HG03060 (cell line): ENCODE measurements around the gene DBH.
"Not testable (repeated sequence)": the region's sequence is repeated elsewhere in the genome, so short reads cannot be mapped to it uniquely, and the experiment has no call there.

Source experiments
- ATAC-seq: cut with Tn5 transposase; IDR thresholded peaks from one replicate; pipeline ENCODE4 v1.9.1; 2021; ENCODE audit warnings: low read depth, moderate number of reproducible peaks; ENCODE audit not compliant: unreplicated experiment

The DBH gene

DNA sequence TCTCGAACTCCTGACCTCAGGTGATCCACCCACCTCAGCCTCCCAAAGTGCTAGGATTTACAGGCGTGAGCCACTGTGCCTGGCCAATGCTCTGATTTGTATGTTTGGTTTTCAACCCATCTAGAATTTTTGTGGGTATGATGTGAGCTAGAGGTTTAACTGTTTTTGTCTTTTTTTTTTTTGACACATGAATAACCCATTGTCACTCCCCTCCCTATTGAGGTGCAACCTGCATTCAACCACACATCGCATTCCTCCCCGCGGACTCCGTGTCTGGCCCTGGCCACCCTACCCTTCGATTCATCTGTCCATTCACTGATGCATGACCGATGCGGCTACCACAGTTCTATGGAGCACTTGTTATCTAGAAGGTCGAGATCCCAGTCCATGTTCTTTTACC lies 17.4 kb upstream of the DBH start:
- no peak for ATAC-seq

DNA sequence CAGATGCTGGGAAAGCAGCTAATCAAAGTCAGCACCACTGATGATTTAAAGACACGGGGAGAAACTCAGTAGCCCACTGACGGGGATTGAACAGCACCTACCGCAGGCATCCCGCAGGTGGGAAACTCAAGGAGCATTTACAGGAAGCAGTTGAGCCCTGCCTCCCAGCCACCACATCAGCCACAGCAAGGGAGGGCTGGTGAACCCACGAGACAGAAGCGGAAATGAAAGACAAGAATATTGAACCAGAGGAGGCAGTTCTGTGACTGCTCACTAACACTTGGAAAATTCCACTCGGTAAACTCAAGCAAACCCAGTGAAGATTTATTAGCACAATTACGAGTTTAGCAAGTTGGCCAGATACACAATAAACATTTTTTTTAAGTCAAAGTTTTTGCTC lies 16.4 kb upstream of the DBH start:
- ATAC-seq: no peak

DNA sequence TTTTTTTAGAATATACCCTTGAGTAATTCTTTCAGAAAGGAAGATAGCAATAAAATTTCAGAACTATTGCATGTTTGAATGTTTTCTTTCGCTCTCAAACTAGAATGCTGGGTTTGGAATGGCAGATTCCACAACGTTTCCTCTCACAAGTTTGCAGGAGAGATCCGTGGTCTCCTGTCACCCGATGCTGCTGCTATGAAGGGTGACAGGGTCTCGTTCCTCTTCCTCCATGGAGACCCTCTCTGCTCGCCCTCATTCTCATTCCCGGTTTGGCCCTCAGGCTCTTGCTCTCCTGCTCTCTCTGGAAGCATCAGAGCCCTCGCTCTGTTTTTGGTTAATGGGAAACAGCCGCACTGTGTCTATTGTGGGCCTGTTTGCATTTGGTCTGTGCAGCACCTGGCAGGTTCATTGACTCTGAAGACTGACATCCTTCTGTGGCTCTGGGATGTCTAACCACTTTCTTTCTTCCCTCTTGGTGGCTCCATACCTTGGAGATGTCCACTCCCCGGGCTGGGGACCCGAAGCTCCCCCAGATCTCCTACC lies 14.4 kb upstream of the DBH start:
- ATAC-seq: no peak

DNA sequence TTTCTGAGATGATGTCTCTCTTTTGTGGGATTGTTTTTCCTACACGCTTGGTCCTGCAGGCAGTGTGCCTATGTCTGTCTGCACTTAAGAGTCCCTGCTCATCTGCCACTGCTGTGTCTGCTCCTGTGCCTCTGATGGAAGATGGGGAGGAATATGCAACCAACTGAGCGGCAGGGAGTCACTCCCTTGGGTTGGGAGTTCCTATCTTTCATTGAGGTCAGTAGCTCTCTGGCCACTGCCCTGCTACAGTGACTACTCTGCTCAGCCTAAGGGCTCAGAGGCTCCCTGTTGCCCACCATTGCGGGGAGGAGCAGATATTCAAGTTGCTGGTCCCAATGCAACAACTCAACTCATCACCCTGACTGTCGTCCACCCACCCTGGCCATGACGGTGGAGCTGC lies 13.6 kb upstream of the DBH start:
- no peak for ATAC-seq

DNA sequence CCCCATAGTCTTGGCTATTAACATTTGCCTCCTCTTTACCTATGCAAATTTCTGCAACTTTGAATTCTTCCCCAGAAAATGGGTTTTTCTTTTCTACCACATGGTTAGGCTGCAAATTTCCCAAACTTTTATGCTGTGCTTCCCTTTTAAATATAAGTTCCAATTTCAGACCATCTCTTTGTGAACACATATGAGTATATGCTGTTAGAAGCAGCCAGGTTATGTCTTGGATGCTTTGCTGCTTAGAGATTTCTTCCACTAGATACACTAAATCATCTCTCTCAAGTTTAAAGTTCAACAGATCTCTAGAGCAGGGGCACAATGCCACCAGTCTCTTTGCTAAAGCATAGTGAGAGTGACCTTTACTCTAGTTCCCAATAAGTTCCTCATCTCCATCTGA lies 10.2 kb upstream of the DBH start:
- ATAC-seq: not testable (repeated sequence)

DNA sequence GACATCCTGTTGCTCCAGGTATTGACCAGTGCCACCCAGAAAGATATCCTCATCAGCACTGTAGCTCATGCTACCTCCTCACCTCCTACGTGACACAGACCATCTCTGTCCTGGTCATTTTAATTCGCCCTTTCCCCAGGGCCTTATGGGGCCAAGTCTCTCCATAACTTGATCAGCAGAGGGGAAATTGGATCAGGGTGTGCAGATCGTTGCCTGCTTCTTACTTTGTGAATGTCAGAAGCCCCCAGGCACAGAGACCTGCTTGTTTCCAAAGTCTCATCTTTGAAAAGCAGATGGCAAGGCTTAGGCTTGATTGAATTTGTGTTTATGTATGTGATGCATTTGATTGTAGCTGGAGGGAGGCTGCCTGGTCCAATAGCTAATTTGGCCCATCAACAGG lies 8.8 kb upstream of the DBH start:
- no peak for ATAC-seq

DNA sequence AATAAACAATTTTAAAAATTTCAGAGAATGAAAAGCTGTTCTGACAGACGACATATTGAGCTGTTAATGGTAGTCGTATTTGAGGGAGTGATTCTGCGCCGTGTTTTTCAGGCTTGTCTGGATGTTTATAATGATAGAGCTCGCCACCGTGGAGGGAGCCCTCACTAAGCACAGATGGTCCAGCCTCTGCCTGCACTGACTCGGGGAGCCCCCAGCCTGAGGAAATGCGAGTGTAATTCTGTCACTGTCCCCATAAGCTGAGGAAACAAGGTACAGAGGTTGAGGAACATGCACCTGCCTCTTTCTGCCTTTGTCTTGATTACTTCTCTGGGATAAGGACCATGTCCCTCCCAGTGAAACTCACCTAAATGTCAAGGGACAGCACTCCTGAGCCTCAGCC lies 7.4 kb upstream of the DBH start:
- no peak for ATAC-seq

DNA sequence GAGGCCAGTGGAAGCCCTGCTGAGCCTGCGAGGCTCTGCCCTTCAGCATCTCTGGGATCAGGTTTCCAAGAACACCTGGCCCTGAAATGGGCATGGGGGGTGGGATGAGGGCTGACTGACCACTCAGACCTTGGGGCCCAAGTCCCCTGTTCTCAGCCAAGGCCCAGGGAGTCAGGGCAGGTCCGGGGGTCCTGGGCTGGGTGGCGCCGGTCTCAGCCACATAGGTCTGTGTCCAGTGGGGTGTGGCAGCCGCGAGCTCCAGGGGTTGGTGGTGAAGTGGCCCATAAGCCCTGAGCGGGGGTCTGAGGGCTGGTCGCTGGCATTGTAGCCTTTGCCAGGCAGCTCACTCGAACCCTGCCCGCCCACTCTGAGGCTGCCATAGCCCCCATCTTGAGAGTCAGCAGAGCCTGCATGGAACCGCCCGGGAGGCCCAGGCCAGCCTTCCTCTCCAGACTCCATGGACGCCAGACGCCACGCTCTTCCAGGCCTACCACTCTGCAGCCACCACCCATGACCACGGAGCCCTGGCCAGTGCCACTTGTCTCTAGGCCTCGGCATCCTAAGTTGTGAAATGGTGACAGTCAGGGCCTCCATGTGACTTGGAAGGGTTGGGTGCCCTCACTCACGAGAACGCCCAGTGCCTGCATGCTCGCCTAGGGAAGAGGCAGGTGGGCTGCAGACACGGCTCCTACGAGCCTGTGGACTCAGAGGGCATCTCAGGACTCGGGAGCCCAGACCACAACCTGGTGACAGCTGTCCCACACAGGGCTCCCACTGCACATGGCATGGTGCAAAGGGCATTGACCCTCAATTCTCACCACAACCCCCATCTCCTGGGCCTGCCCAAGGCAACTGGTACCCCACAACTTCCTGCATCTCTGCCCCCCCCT lies 6.7 kb upstream of the DBH start:
- no peak for ATAC-seq

DNA sequence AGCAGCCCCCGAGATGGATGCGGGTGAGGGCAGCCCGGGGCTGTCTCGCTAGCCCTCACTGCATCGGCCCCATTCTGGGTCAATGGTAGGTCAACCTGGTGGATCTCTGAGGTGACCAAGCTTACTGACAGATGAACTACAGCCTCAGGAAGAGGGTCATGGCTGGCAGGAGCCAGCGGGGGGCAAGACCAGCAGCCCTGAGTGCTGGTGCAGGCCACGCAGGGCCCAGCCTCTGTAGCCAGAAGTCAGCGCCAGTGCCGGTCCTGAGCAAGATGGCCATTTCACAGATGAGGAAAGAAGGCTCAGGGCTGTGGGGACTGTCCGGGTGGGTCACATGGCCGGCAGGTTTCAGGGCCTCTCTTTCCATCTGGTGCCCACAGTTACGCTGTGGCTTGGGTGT lies 5.1 kb upstream of the DBH start:
- no peak for ATAC-seq

DNA sequence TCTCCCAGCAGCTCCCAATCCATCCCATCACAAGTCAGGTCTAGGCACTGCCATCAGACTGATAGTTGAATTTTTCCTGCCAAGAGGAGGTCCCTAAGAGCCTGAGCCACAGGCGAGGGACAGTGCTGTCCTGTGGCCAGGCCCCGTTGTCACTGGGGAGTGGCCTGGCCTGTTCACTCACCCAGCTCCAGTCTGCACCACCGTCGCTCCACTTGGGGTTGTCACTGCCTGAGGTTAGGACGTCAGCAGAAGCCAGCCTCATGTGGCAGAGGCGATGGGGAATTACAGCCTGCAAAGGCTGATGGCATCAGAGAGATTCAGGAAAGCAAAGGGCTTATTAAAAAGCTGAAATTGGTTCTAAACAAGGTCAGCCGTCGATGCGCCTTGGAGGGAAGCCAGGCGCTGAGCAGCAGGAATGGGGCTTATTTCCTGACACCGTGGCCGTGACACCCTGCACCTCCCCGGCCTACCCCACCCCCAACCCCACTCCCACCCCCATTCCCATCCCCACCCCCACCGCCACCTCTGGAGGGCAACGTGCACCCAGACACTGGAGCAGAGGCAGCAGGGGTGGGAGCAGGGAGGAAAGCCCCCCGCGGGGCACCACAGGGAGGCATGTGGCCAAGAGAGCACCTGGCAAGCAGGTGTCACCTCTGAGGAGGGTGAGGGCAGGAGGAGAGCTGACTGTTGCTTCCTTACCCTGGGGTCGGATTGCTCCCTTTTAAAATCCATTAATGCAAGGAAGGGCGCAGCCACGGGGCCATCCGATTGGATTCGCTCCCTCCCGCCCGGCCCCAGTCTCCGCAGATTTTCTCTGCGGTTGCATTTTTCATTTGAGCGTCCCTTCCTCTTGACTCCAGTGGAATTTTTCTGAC lies 3.1 kb upstream of the DBH start:
- ATAC-seq: no peak

DNA sequence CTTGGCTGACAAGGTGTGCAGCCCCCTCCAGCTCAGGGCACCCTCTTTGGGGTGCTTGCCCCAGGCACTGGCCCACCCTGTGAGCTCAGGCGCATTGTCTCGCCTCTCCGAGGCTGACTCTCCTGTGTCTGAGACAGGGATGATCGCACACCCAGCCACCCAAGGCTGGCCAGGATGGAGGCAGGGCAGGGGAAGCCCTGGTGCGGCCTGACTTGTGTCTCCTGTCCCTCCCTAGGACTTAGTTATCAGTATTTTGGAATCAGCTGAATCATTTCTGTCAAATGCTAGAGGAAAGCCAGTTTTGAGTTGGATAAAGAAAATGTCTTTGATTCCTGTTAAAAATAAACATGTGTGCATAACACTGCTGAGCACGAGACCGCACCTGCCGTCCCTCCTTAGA lies 2.5 kb upstream of the DBH start:
- ATAC-seq: no peak

DNA sequence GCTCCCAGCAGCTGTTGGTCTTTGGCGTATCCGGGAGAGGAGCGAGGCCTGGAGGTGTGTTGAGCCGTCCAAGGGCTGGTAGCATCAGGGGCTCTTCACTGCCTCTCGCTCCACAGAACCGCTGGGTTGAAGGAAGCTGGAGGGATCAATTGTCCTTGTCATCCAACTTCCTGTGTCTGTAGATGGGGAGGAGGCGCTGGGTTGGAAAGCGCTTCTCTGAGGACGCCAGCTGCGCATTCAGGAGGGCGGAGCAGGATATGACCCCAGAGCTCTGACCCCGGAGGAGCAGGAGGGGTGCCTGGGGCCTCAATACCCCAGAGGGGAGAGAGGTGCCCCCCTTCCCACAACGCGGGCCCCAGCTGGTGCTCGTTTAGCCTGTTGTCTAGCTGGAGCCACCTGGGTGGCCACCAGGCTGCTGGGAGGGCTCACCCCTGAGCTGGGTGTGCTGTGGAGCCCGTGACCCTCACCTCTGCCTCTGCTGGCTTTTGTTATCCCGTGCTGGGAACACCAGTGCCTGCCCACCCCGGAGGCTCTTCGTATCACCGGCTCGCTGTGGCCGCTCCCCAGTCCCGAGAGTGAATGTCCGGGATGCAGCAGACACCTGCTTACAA lies 2.0 kb upstream of the DBH start:
- ATAC-seq: no peak

DNA sequence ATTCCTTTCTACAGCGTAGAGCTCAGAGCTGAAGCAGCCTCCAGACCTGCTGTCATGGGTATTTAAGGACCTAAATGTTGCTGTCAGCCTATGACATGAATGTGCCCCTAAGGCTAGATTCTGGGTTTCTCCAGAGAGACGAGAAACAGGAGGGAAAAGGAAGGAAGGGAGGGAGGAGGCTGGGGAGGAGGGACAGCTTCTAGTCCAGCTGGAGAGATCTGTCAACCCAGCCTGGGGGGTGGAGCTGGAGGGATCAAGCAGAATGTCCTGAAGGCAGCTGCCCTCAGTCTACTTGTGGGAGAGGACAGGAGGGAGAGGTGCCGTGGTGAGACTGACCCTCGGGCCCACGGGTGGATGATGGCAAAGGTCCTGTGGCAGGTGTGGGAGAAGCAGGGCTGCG lies 1.1 kb upstream of the DBH start:
- ATAC-seq: no peak

DNA sequence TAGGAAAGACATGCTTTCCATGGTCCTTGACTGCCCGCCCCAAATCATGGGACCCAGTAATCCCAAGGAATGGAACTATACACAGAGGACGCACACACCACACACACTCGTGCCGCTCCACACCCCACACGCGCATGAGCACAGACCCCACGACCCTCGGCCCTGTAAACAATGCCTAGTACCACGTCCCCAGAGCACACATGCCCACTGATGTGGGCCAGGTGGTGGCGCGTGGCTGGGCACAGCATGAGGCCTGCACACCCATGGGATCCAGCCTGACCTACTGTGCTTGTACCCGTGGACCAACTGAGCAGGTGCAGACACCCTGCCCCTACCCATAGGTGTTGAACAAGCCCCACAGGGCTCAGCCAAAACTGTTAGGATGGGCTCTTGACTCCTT lies 739 bp downstream of the DBH start:
- ATAC-seq: no peak

DNA sequence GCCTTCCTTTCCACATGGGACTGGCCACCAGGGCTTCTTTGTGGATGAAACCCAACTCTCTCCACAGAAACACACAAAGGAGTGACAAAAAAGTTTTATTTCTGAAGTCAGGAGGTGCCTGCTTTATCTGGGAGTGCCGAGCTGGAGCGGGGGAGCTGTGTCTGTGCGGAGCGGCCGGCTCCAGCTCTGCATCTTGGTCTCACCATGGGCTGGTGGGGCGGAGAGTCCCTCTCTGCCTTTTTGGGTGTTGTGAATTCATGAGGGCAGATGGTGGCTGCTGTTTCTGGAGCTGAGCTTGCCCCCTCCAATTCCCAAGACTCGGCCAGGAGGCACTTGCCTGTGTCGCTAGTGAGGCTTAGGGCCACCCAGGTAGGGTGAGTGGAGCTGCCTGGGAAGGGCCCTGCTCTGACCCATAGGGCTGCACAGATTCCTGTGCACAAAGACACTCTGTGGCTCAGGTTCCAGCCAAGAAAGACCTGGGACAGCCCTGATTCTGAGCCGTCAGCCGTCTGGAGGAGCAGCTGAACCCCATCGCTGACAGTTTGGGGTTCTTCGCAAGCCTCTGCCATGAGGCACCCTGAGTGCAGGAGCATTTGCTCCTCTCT lies 1.4 kb downstream of the DBH start:
- ATAC-seq: no peak

DNA sequence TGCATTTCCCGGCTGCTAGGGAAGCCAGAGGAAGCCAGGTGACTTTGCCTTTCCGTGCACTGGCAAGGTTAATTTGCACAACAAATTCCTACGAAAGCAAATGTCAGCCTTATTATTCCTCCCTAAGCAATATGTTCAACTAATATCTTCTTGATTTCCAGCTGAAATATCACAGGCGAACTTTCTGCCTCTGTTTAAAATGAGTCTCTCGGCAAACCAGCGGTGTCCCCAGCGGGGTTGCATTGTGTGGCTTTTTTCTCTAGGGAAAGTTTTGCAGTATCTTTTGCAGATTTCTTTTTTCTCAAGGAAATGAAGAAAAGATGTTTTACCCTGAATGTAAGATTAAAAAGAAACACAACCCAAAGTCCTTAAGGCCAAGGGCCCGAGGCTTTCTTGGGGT lies 1.9 kb downstream of the DBH start:
- ATAC-seq: no peak

DNA sequence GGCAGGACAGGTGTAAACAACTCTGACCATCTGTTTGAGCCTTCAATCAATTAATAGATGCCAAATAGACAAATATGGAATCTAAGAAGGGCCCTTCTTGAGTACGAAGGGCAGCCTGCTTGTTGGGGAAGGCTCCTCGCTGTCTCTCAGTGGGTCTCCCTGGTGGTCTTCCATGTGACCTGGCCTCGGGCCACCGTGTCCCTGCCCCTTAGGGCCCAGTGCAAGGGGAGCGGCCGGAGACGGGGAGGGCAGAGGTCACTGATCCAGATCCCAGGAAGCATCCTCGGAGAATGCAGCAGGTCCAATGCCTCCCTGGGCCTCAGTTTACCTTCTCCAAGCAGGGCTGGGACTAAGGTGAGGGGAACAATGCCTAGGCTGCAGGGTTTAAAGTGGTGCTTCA lies 2.5 kb downstream of the DBH start:
- ATAC-seq: no peak

DNA sequence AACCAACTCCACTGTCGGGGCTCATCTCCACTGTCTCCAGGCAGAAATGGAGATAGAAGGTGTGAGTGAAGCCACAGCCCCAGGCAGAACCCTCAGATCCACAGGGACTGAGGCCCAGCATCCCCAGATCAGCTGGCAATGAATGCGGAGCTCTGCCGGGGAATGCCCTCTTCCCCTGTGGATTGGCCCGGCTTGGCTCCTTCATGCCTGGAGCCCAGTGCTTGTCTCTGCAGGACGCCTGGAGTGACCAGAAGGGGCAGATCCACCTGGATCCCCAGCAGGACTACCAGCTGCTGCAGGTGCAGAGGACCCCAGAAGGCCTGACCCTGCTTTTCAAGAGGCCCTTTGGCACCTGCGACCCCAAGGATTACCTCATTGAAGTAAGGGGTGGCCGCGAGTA lies 3.5 kb downstream of the DBH start:
- ATAC-seq: no peak

DNA sequence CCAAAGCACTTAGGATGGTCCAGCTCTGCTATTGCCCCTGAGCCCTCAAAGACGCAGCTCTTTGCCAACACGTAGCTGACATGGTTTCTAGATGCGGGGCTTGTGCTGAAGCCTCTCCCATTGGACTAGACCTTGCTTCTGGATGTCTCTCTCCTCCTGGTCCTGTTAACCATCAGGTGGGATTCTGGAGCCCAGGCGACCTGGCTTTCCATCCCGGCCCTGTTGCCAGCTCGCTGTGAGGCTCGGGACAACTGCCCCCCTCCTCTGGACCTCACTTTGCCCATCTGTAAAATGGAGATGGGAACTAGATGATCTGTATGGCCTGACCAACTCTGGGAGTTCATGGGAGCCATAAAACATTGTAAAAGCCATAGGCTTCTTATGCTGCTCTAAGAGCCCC lies 4.0 kb downstream of the DBH start:
- no peak for ATAC-seq

DNA sequence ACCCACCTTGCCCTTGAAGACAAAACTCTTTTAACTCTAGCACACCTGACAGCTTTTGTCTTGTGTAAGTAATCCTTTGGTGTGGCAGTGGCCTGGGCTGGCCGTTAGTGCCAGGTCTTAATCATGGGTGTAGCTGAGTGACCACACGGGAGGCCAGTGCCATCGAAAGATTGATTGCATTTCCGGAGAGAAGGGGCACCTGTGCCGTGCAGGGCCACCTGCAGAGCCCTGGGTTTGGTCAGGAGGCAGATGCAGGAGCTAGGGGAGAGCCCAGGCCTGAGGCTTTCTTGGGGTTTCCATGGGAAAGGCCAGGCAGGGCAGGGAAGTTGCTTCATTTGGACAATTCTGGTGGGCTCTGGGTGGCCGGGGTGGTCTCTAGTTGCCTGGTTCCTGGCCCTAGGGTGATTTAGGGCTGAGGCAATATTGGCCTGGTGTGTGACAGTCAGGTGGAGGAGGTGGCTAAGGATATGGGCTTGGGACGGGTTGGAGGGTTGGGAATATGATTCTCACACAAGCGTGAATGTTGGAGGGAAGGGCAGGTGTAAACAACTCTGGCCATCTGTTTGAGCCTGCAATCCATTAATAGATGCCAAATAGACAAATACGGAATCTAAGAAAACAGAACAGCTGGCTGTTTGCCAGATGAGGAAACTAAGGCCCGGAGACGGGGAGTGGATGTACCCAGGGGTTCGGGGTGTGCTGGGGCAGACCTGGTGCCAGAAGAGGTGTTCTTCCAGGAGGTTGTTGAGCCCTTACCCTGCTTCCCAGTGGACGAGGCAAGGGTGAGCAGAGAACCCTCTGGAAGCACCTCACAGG lies 4.6 kb downstream of the DBH start:
- no peak for ATAC-seq
